A549 (cell line): ENCODE measurements around the gene MSGN1. TPM values are rescaled to one million over a fixed set of nuclear protein-coding genes. Genes with fewer than 3 reads are reported as not detected.

Experiments used
- ATAC-seq, 2 experiments: fragments of 200-7000 bp in 1 of 2; fragments of >200 bp in 1 of 2; cut with Nextera tagmentation in 1 of 2; cut with Tn5 transposase in 1 of 2; 3 replicates each; pipeline versions ENCODE4 v1.8.0 to v1.9.1; 2018 to 2020; ENCODE audit warnings: mild to moderate bottlenecking in 1 of 2, moderate library complexity in 1 of 2
- CTCF ChIA-PET: fragments of 300-600 bp; sonication (Branson Sonifier 250); formaldehyde crosslinking; extraction: SDS; loops from one replicate; lab custom pipeline; 2021; ENCODE audit warnings: antibody characterized with exemption, inconsistent platforms; lab: Yijun Ruan, JAX
- POLR2A ChIA-PET: fragments of 350-600 bp; formaldehyde crosslinking; extraction: SDS; loops from one replicate; lab custom pipeline; 2021; ENCODE audit warnings: antibody characterized with exemption, inconsistent platforms; lab: Yijun Ruan, JAX
- DNase-seq, 2 experiments: peaks; one replicate each; pipeline versions ENCODE4 v3.0.0 to v3.0.0-alpha.2; 2011 to 2016; ENCODE audit warnings: low read depth in 1 of 2, low spot score in 1 of 2
- FAIRE-seq: peaks from 2 replicates; lab custom pipeline; 2011; peaks lifted over from hg19 to GRCh38; lab: Jason Lieb, UNC
- H3K27ac ChIP-seq, 2 experiments: fragments of >200 bp; sonication (Bioruptor Twin); formaldehyde crosslinking; 3 replicates each; pipeline ENCODE4 v1.5.1; 2016 to 2017
- H3K4me1 ChIP-seq: fragments of >200 bp; sonication (Bioruptor Twin); formaldehyde crosslinking; 3 replicates; pipeline ENCODE4 v1.6.1; 2016
- H3K4me2 ChIP-seq: fragments of >200 bp; sonication (Bioruptor Twin); formaldehyde crosslinking; 3 replicates; pipeline ENCODE4 v1.6.1; 2016
- H3K4me3 ChIP-seq: fragments of >200 bp; sonication (Bioruptor Twin); formaldehyde crosslinking; 3 replicates; pipeline ENCODE4 v1.5.1; 2016
- H3K9me3 ChIP-seq: fragments of >200 bp; sonication (Bioruptor Twin); formaldehyde crosslinking; 3 replicates; pipeline ENCODE4 v1.6.1; 2016
- BCL3 ChIP-seq: fragments of >200 bp; sonication (Bioruptor Twin); formaldehyde crosslinking; IDR thresholded peaks from 3 replicates; pipeline ENCODE4 v1.6.1; 2016
- CEBPB ChIP-seq, 2 experiments: fragments of >200 bp in 1 of 2; sonication (Bioruptor Twin) in 1 of 2; formaldehyde crosslinking in 1 of 2; IDR thresholded peaks; 2 replicates each; pipeline ENCODE4 v1.6.1; 2012 to 2016
- E2F6 ChIP-seq: IDR thresholded peaks from 2 replicates; pipeline ENCODE4 v1.6.1; 2012; ENCODE audit warnings: low read depth, borderline replicate concordance
- EHF ChIP-seq: fragments of 250-450 bp; sonication (Bioruptor Pico); IDR thresholded peaks from 2 replicates; pipeline ENCODE4 v1.5.0; 2020; ENCODE audit warnings: mild to moderate bottlenecking
- ELK1 ChIP-seq: fragments of 150-350 bp; IDR thresholded peaks from 2 replicates; pipeline ENCODE4 v1.6.1; 2014; ENCODE audit warnings: low read depth, mild to moderate bottlenecking, low read length
- EP300 ChIP-seq, 2 experiments: fragments of >200 bp; sonication (Bioruptor Twin); formaldehyde crosslinking; IDR thresholded peaks; 2 replicates in 1 of 2; 3 replicates in 1 of 2; pipeline ENCODE4 v1.6.1; 2016 to 2017
- FOSB ChIP-seq: fragments of 250-450 bp; sonication (Bioruptor Pico); IDR thresholded peaks from 2 replicates; pipeline ENCODE4 v1.5.0; 2020; ENCODE audit warnings: mild to moderate bottlenecking, moderate library complexity
- GATA3 ChIP-seq: IDR thresholded peaks from 2 replicates; pipeline ENCODE4 v1.6.1; 2012; ENCODE audit warnings: borderline replicate concordance
- HES2 ChIP-seq: fragments of >200 bp; sonication (Bioruptor Twin); formaldehyde crosslinking; IDR thresholded peaks from 2 replicates; pipeline ENCODE4 v1.6.1; 2016
- JUNB ChIP-seq: fragments of >200 bp; sonication (Bioruptor Twin); formaldehyde crosslinking; IDR thresholded peaks from 2 replicates; pipeline ENCODE4 v1.6.1; 2016
- MAFK ChIP-seq: fragments of 450-650 bp; IDR thresholded peaks from 2 replicates; pipeline ENCODE4 v1.6.1; 2014; ENCODE audit not compliant: partially characterized antibody
- MYC ChIP-seq: IDR thresholded peaks from 2 replicates; pipeline ENCODE4 v1.6.1; 2012; ENCODE audit warnings: mild to moderate bottlenecking, inconsistent platforms, low read length, improper control_type of control experiment, borderline replicate concordance
- NPAS2 ChIP-seq: fragments of 250-450 bp; sonication (Bioruptor Pico); IDR thresholded peaks from 2 replicates; pipeline ENCODE4 v1.8.0; 2022; ENCODE audit warnings: mild to moderate bottlenecking, moderate library complexity, borderline replicate concordance
- NR3C1 ChIP-seq: fragments of >200 bp; sonication (Bioruptor Twin); formaldehyde crosslinking; IDR thresholded peaks from 3 replicates; pipeline ENCODE4 v1.6.1; 2017
- PHF8 ChIP-seq: fragments of 200-600 bp; sonication (generic); IDR thresholded peaks from 2 replicates; pipeline ENCODE4 v1.6.1; 2016; ENCODE audit warnings: low read depth, mild to moderate bottlenecking, antibody characterized with exemption, moderate library complexity, borderline replicate concordance
- POLR2A ChIP-seq: IDR thresholded peaks from 2 replicates; pipeline ENCODE4 v1.6.1; 2012; ENCODE audit warnings: mild to moderate bottlenecking, low read length
- RFX5 ChIP-seq: fragments of 450-650 bp; IDR thresholded peaks from 2 replicates; pipeline ENCODE4 v1.7.1; 2014; ENCODE audit warnings: antibody characterized with exemption, mild to moderate bottlenecking, moderate library complexity
- SREBF2 ChIP-seq: fragments of 450-650 bp; IDR thresholded peaks from 2 replicates; pipeline ENCODE4 v1.6.1; 2014; ENCODE audit warnings: mild to moderate bottlenecking, moderate library complexity
- USF2 ChIP-seq: fragments of 450-650 bp; IDR thresholded peaks from 2 replicates; pipeline ENCODE4 v1.6.1; 2014; ENCODE audit warnings: antibody characterized with exemption
- ZC3H11A ChIP-seq: fragments of 450-650 bp; IDR thresholded peaks from 2 replicates; pipeline ENCODE4 v1.6.1; 2014; ENCODE audit warnings: antibody characterized with exemption, mild to moderate bottlenecking
- ZFP36 ChIP-seq: fragments of 450-650 bp; IDR thresholded peaks from 2 replicates; pipeline ENCODE4 v1.6.1; 2014; ENCODE audit warnings: borderline replicate concordance; ENCODE audit not compliant: partially characterized antibody
- ZSCAN20 ChIP-seq: fragments of 250-450 bp; sonication (Bioruptor Pico); IDR thresholded peaks from 2 replicates; pipeline ENCODE4 v1.8.0; 2022; ENCODE audit warnings: mild to moderate bottlenecking, moderate library complexity
- WGBS: methylation state at CpG from one replicate; pipeline ENCODE4 v1.1.6; 2017; ENCODE audit errors: missing lambda C conversion rate; 5-methylcytosine and 5-hydroxymethylcytosine counted together
- polyA plus RNA-seq, 4 experiments: library from polyadenylated mRNA; depleted of rRNA in 3 of 4; stranded (reverse); fragments of >200 nt; fragmentation: RNase III in 1 of 4; extraction: RNeasy Plus Mini Kit Qiagen cat#74134 plus additional on column Dnase treatment in 1 of 4; gene quantifications; 2 replicates in 3 of 4; 3 replicates in 1 of 4; pipeline ENCODE4 v1.2.3, GENCODE V29; 2011 to 2017

The MSGN1 gene
- polyA plus RNA-seq, 2 of the 4 experiments (the other 2 are of a cell fraction) = not detected

- no peaks in the 10 kb centered on the region for H3K4me1 ChIP-seq
- TF ChIP-seq ELK1 (no peak), HES2 (no peak), MAFK (peak; percentile 30)
- ATAC-seq = no peak
- no peak for DNase-seq
- H3K4me2 ChIP-seq = no peak overlapping the region
- 55% methylated on average over 2 of the region's 2 CpGs for WGBS
- no peaks in the 10 kb centered on the region for H3K9me3 ChIP-seq
- no peak for FAIRE-seq
- H3K4me3 ChIP-seq = no peak overlapping the region
- ChIA-PET POLR2A (no interaction called here), CTCF (no interaction called here)
- H3K27ac ChIP-seq = no peak overlapping the region
These were observed 2.1 kb downstream of the MSGN1 start for GRCh38 chr2:17818235-17818815.

GRCh38 chr2:17821080-17821479, 4.8 kb downstream of the MSGN1 start:
- H3K4me1 ChIP-seq = no peaks in the 10 kb centered on the region
- 63% methylated on average over 3 of the region's 3 CpGs for WGBS

GRCh38 chr2:17821535-17822444, 5.5 kb downstream of the MSGN1 start:
- no peak for TF ChIP-seq EHF
- TF ChIP-seq ZC3H11A = no peak
- TF ChIP-seq, all 56 proteins: peak for 0
- DNase-seq (no peak), ATAC-seq (0 out of 6 replicates have a peak, but pooled peaks of 1 of the 2 experiments have one; percentile 42), FAIRE-seq (no peak)
- Histone ChIP-seq H3K9me3 (no peaks in the 10 kb centered on the region), H3K4me2 (no peak overlapping the region), H3K27ac (no peak overlapping the region), H3K4me3 (no peak overlapping the region), H3K4me1 (no peaks in the 10 kb centered on the region)
- whole genome bisulfite sequencing = 64% methylated on average over 7 of the region's 7 CpGs
- ChIA-PET POLR2A (no interaction called here), CTCF (interaction anchor here (1.5 to 3.7 kb wide), 3 partner anchors 8 to 102 kb away, joined by 4 to 21 read pairs (median 5); no protein-coding TSS in a partner anchor)

More at GRCh38 chr2:17821080-17821479, 4.8 kb downstream of the MSGN1 start:
- Histone ChIP-seq H3K4me3 (no peak overlapping the region), H3K27ac (no peak overlapping the region), H3K9me3 (no peaks in the 10 kb centered on the region), H3K4me2 (no peak overlapping the region)
- DNase-seq = no peak
- TF ChIP-seq FOSB (no peak), BCL3 (no peak), HES2 (no peak)
- POLR2A ChIA-PET = no interaction called here
- no peak for ATAC-seq
- CTCF ChIA-PET = interaction anchor here (0.8 to 3.7 kb wide), 5 partner anchors 9 to 101 kb away, joined by 3 to 21 read pairs (median 4); no protein-coding TSS in a partner anchor
- no peak for FAIRE-seq

GRCh38 chr2:17822445-17823117, 6.3 kb downstream of the MSGN1 start:
- CTCF ChIA-PET = interaction anchor here (1.5 to 3.7 kb wide), 4 partner anchors 8 to 103 kb away, joined by 3 to 21 read pairs (median 4); no protein-coding TSS in a partner anchor
- DNase-seq (no peak), FAIRE-seq (no peak), ATAC-seq (no peak)
- TF ChIP-seq E2F6 = no peak
- no peak for TF ChIP-seq CEBPB (IDR thresholded peaks at IDR 0.05)
- no peak for TF ChIP-seq NPAS2 (CRISPR knock-in tag)
- TF ChIP-seq USF2 = no peak
- no peak for TF ChIP-seq POLR2A
- no peak for TF ChIP-seq ZFP36
- no peak for TF ChIP-seq JUNB
- TF ChIP-seq GATA3 = no peak
- no peak for TF ChIP-seq EP300 (IDR thresholded peaks at IDR 0.05)
- TF ChIP-seq ZSCAN20 (CRISPR knock-in tag) = no peak
- no peak for TF ChIP-seq PHF8
- TF ChIP-seq NR3C1 = no peak
- no peak for TF ChIP-seq SREBF2
- TF ChIP-seq RFX5 = no peak
- no peak for TF ChIP-seq ELK1
- no peak for TF ChIP-seq MYC
- Histone ChIP-seq H3K27ac (no peak overlapping the region), H3K4me2 (no peak overlapping the region), H3K9me3 (no peaks in the 10 kb centered on the region), H3K4me1 (no peaks in the 10 kb centered on the region), H3K4me3 (no peak overlapping the region)
- WGBS = 34% methylated on average over 4 of the region's 4 CpGs
- POLR2A ChIA-PET = no interaction called here
